Measurements from ENCODE around the gene ATRN.
"Not testable (repeated sequence)": the region's sequence is repeated elsewhere in the genome, so short reads cannot be mapped to it uniquely, and the experiment has no call there.

The ATRN gene

DNA sequence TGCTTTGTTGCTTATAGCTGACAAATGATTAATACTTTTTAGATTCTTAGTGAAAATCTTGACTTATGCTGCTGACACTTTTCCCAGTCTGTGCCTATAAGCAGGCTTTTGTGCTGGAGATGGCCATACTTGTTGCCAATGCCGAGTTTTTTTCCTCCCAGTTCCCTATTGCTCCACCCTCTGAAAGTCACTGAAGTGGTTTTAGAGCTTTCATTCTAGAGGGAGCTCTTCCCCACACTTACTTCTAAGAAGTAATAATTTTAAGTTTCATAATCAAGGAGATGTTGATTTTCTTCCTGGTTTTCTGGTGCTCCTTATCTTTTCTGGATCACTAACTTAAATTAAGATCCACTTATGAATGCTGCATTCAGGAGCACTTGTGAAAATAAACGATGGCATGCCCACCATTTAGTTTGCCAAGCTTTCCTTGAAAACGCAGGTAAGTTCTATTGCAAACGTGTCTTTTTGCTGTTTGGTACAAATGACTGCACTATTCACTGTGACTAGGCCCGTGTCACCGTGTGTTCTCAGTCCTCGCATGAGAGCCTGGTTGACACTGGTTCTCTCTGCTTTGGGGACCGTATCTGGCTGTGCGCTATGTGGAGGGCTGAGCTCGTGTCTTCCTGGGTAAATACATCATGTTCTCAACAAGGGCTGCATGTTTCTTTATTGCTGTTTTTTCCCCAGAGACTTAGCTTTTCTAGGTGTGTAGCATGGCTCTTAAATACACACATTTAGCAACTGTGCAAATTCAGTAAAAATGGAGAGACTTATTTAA, 142.2 kb downstream of the ATRN start:
- no peak overlapping the region for H3K4me3 ChIP-seq (ENCODE audit: low read length)
- TF ChIP-seq, protein P1, sequence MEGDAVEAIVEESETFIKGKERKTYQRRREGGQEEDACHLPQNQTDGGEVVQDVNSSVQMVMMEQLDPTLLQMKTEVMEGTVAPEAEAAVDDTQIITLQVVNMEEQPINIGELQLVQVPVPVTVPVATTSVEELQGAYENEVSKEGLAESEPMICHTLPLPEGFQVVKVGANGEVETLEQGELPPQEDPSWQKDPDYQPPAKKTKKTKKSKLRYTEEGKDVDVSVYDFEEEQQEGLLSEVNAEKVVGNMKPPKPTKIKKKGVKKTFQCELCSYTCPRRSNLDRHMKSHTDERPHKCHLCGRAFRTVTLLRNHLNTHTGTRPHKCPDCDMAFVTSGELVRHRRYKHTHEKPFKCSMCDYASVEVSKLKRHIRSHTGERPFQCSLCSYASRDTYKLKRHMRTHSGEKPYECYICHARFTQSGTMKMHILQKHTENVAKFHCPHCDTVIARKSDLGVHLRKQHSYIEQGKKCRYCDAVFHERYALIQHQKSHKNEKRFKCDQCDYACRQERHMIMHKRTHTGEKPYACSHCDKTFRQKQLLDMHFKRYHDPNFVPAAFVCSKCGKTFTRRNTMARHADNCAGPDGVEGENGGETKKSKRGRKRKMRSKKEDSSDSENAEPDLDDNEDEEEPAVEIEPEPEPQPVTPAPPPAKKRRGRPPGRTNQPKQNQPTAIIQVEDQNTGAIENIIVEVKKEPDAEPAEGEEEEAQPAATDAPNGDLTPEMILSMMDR (conservative IDR thresholded peaks at IDR 0.05; ENCODE audit: low read depth, low read length), result peak; percentile 3
- no peak for DNase-seq (ENCODE audit: low read depth)

DNA sequence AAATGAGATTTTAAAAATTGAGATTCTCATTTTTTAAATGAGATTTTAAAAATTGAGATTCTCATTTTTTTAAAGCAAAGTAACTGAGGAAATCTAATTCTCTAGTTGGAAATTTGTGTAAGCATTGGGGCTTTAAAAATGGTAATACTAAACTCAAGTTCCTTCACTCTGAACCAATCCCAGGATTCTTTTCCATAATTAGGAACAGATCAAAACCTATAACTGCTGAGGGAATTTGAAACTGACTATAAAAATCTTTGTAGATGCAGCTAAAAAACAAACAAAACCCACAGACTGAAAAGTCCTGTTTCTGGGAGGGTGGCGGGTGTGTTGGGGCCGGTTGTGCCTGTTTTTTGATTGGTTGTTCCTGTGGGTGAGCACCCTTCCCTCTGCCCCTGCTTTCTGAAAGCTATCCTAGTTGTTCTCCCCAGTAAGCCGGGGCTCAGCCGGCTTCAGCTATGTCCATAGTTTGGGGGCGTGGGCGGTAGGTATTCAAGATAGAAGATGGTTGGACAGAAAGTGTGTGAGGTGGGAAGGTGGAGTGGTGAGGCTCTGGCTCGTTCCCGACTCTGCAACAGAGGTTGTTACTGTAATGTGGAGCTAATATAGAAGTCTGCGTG, 143.1 kb downstream of the ATRN start:
- no peak overlapping the region for H3K4me3 ChIP-seq (ENCODE audit: low read length)
- TF ChIP-seq, protein P1 (conservative IDR thresholded peaks at IDR 0.05; ENCODE audit: low read depth, low read length), result no peak
- DNase-seq (ENCODE audit: low read depth), result no peak

GRCh38 chr20:3614466-3614865, 143.6 kb downstream of the ATRN start:
- no peak overlapping the region for H3K4me3 ChIP-seq (ENCODE audit: low read length)
- DNase-seq (ENCODE audit: low read depth), result no peak
- TF ChIP-seq, protein P1 (conservative IDR thresholded peaks at IDR 0.05; ENCODE audit: low read depth, low read length), result no peak

DNA sequence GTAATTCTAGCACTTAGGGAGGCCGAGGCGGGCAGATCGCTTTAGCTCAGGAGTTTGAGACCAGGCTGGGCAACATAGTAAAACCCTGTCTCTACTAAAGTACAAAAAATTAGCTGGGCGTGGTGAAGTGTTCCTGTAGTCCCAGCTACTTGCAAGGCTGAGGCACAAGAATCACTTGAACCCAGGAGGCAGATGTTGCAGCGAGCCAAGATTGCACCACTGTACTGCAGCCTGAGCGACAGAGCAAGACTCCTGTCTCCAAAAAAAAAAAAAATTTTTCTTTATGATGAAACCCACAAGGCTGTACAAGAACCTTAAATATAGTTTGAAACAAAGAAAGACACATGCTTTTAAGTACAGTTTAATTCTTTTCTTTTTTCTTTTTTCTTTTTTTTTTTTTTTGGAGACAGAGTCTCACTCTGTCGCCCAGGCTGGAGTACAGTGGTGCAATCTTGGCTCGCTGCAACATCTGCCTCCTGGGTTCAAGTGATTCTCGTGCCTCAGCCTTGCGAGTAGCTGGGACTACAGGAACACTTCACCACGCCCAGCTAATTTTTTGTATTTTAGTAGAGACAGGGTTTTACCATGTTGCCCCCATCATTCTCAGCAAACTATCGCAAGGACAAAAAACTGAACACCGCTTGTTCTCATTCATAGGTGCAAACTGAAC, 144.5 kb downstream of the ATRN start:
- DNase-seq (ENCODE audit: low read depth); H3K4me3 ChIP-seq (ENCODE audit: low read length): not testable (repeated sequence)

DNA sequence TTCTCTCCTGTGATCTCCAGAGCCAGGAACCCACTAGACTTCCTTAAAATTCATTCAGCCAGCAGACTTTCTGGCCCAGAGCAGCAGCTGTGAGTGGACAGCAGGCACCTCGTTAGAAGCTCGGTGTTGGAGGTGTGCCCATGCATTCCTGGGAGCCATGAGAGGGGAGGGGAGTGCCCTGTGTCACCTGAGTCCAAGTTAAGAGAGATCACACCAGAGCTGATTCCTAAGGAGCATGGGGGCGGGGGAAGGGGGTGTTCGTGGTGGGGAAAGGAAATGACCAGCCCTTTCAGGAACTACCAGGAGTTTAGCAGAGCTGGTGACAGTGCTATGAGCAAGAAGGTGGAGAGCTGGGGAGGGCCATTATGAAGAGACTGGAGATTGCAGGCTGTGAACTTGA, 145.4 kb downstream of the ATRN start:
- H3K4me3 ChIP-seq (ENCODE audit: low read length), result no peak overlapping the region
- TF ChIP-seq, protein P1 (conservative IDR thresholded peaks at IDR 0.05; ENCODE audit: low read depth, low read length), result no peak
- DNase-seq (ENCODE audit: low read depth), result peak; percentile 41

DNA sequence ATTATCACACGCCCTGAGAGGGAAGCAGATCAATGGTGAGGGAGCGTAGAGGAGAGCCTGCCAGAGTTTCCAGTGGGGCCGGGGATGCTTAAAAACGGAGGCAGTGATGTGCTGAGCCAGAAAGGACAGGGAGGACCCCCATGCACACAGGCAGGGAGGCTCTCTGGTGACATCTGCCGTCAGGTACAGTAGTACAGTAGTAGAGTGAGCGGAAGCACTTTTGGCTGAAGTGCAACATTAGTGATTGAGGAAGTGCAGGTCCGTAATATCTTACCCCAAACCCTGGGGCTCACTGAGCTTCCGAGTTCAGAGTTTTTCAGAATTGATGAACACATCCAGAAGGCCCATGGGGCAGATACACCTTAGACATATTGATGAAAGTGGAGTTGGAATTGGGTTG, 150.3 kb downstream of the ATRN start:
- TF ChIP-seq, protein P1 (conservative IDR thresholded peaks at IDR 0.05; ENCODE audit: low read depth, low read length), result no peak
- no peak for DNase-seq (ENCODE audit: low read depth)
- H3K4me3 ChIP-seq (ENCODE audit: low read length), result no peak overlapping the region

- H3K4me3 ChIP-seq (ENCODE audit: low read length), result no peak overlapping the region
- TF ChIP-seq, protein P1 (conservative IDR thresholded peaks at IDR 0.05; ENCODE audit: low read depth, low read length), result no peak
- no peak for DNase-seq (ENCODE audit: low read depth)
Observed at GRCh38 chr20:3622406-3622805, 151.6 kb downstream of the ATRN start.

Data from retinal pigment epithelial cell (primary cell).